ENCODE data around the gene SENP5. TPM values are rescaled to one million over a fixed set of nuclear protein-coding genes. Genes with fewer than 3 reads are reported as not detected.

Gene SENP5
- total and polyA plus RNA-seq, 9 of the 15 experiments (the other 6 are each of a cell fraction or from before 2014, with no cell fraction given), result 18.3 to 59.7 (median 35.8) TPM

DNA sequence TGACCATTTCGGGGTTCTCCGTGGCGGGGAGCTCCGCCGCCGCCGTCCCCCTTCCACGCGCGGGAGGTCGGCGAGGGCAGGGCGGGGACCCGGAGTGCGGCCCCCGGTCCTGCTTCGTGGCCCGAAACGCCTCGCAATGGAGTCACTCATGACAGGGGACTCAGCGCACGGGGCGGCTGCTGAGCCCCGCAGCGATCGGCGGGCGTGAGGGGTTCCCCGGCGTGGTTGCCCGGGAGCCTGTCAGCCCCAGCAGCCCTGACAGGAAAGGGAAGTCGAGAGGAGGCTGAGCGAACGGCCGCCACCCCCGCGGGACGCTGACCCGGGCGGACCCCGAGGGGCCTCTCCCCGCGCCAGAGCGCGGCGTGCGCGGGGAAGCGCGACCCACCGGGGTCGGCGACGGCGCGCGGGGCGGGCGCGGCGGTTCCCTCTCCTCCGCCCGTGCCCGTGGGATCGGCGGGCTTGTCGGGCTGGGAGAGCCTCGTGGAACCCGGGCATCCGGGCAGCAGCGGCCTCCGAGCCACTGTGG lies 101.5 kb downstream of the SENP5 start (continued):
- TF ChIP-seq, protein P1, sequence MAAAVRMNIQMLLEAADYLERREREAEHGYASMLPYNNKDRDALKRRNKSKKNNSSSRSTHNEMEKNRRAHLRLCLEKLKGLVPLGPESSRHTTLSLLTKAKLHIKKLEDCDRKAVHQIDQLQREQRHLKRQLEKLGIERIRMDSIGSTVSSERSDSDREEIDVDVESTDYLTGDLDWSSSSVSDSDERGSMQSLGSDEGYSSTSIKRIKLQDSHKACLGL (CRISPR knock-in tag; IDR thresholded peaks at IDR 0.05; ENCODE audit: borderline replicate concordance, poor library complexity, severe bottlenecking), result peak; percentile 26
- TF ChIP-seq NCOA4 (IDR thresholded peaks at IDR 0.05; ENCODE audit: partially characterized antibody) (no peak), KDM2B (CRISPR knock-in tag; IDR thresholded peaks at IDR 0.05) (peak; percentile 91), HNRNPH1 (optimal IDR thresholded peaks at IDR 0.05; ENCODE audit: low read depth, low read length) (no peak), NCOA1 (IDR thresholded peaks at IDR 0.05; ENCODE audit: low read depth) (no peak), RNF219 (CRISPR knock-in tag; IDR thresholded peaks at IDR 0.05) (no peak), GATAD2A (IDR thresholded peaks at IDR 0.05) (no peak), TSHZ1 (CRISPR knock-in tag; IDR thresholded peaks at IDR 0.05) (peak; percentile 75; the same call in 1 of the 2 replicates), ZNF668 (CRISPR knock-in tag; IDR thresholded peaks at IDR 0.05) (no peak), ZC3H11A (IDR thresholded peaks at IDR 0.05; ENCODE audit: low read depth, low read length) (no peak), ETS2 (tag; IDR thresholded peaks at IDR 0.05; ENCODE audit: borderline replicate concordance, poor library complexity, severe bottlenecking) (no peak), CREB1 (IDR thresholded peaks at IDR 0.05) (no peak), CREB1 (CRISPR knock-in tag; IDR thresholded peaks at IDR 0.05) (no peak), HLTF (IDR thresholded peaks at IDR 0.05) (no peak), MYBL2 (IDR thresholded peaks at IDR 0.05; ENCODE audit: low read depth) (no peak), MYBL2 (CRISPR knock-in tag; IDR thresholded peaks at IDR 0.05; ENCODE audit: borderline replicate concordance) (no peak), ZNF174 (CRISPR knock-in tag; IDR thresholded peaks at IDR 0.05) (no peak), ETV6 (IDR thresholded peaks at IDR 0.05; ENCODE audit: borderline replicate concordance in 1 of 2, low read depth in 2 of 2, low read length in 1 of 2) (no peak), ETV6 (CRISPR knock-in tag; IDR thresholded peaks at IDR 0.05; ENCODE audit: borderline replicate concordance) (no peak), PPARD (CRISPR knock-in tag; IDR thresholded peaks at IDR 0.05) (0 out of 2 replicates have a peak, but pooled peaks have one; percentile 6), FOXK1 (CRISPR knock-in tag; IDR thresholded peaks at IDR 0.05; ENCODE audit: borderline replicate concordance) (no peak)
- TF ChIP-seq, protein P2, sequence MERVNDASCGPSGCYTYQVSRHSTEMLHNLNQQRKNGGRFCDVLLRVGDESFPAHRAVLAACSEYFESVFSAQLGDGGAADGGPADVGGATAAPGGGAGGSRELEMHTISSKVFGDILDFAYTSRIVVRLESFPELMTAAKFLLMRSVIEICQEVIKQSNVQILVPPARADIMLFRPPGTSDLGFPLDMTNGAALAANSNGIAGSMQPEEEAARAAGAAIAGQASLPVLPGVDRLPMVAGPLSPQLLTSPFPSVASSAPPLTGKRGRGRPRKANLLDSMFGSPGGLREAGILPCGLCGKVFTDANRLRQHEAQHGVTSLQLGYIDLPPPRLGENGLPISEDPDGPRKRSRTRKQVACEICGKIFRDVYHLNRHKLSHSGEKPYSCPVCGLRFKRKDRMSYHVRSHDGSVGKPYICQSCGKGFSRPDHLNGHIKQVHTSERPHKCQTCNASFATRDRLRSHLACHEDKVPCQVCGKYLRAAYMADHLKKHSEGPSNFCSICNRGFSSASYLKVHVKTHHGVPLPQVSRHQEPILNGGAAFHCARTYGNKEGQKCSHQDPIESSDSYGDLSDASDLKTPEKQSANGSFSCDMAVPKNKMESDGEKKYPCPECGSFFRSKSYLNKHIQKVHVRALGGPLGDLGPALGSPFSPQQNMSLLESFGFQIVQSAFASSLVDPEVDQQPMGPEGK (CRISPR knock-in tag; IDR thresholded peaks at IDR 0.05; ENCODE audit: borderline replicate concordance), result no peak

Data from K562 (cell line).